NCI-H2227 (cell line): ENCODE measurements around the gene C11orf87.

Experiments used
- DNase-seq: peaks from one replicate; lab custom pipeline; 2025; ENCODE audit not compliant: unreplicated experiment; lab: John Stamatoyannopoulos, UW

The C11orf87 gene

GRCh38 chr11:109439684-109440083 is 17.7 kb downstream of the C11orf87 start:
- no peak for DNase-seq

GRCh38 chr11:109443052-109443451 is 21.1 kb downstream of the C11orf87 start:
- no peak for DNase-seq

- DNase-seq: no peak
Measured at GRCh38 chr11:109454857-109455256, 32.9 kb downstream of the C11orf87 start.
